Activated B cell treated with CpG ODN at 0.5 μM for 24 hours (primary cell): ENCODE data around the gene TFCP2L1. TPM values are rescaled to one million over a fixed set of nuclear protein-coding genes. Genes with fewer than 3 reads are reported as not detected.

Experiments
- ATAC-seq: fragments of 200-7000 bp; cut with Tn5 transposase; one replicate; pipeline ENCODE4 v1.10.0; 2021; ENCODE audit warnings: low read depth, mild to moderate bottlenecking, moderate library complexity
- CTCF ChIA-PET: fragments of 350-600 bp; sonication (Branson Sonifier 250); formaldehyde crosslinking; loops from one replicate; lab custom pipeline; 2021; ENCODE audit warnings: antibody characterized with exemption; lab: Charles Lee
- POLR2A ChIA-PET: fragments of 350-600 bp; sonication (Branson Sonifier 250); formaldehyde crosslinking; loops from one replicate; lab custom pipeline; 2021; ENCODE audit warnings: antibody characterized with exemption; lab: Charles Lee
- DNase-seq: peaks from one replicate; pipeline ENCODE4 v3.0.0; 2022
- H3K27ac Mint-ChIP-seq: one replicate; pipeline ENCODE4 v1.8.0; 2020; ENCODE audit warnings: mixed read lengths
- H3K27me3 Mint-ChIP-seq: one replicate; pipeline ENCODE4 v1.8.0; 2021; ENCODE audit warnings: mixed read lengths
- H3K36me3 Mint-ChIP-seq: one replicate; pipeline ENCODE4 v1.8.0; 2021; ENCODE audit warnings: low read depth, mixed read lengths
- H3K4me1 Mint-ChIP-seq: one replicate; pipeline ENCODE4 v1.8.0; 2021; ENCODE audit warnings: mixed read lengths
- H3K4me3 Mint-ChIP-seq: one replicate; pipeline ENCODE4 v1.8.0; 2020; ENCODE audit warnings: mild to moderate bottlenecking, mixed read lengths
- H3K9me3 Mint-ChIP-seq: one replicate; pipeline ENCODE4 v1.8.0; 2020; ENCODE audit warnings: mixed read lengths
- intact Hi-C: fragments of 100-400 bp; cut with micrococcal nuclease; formaldehyde crosslinking; loops from one replicate; pipeline ENCODE4 v1.15.1; 2024
- total RNA-seq: library from RNA; stranded (reverse); gene quantifications from 2 replicates; pipeline ENCODE4 v1.2.3, GENCODE V29; 2022
- TF ChIP-seq, protein P1 (sequence below): fragments of 200-600 bp; IDR thresholded peaks from one replicate; pipeline ENCODE4 v1.8.0; 2022; ENCODE audit warnings: antibody characterized with exemption, mild to moderate bottlenecking

Gene TFCP2L1
- total RNA-seq, 1 donor from 2014 or later = 0.13 TPM

DNA sequence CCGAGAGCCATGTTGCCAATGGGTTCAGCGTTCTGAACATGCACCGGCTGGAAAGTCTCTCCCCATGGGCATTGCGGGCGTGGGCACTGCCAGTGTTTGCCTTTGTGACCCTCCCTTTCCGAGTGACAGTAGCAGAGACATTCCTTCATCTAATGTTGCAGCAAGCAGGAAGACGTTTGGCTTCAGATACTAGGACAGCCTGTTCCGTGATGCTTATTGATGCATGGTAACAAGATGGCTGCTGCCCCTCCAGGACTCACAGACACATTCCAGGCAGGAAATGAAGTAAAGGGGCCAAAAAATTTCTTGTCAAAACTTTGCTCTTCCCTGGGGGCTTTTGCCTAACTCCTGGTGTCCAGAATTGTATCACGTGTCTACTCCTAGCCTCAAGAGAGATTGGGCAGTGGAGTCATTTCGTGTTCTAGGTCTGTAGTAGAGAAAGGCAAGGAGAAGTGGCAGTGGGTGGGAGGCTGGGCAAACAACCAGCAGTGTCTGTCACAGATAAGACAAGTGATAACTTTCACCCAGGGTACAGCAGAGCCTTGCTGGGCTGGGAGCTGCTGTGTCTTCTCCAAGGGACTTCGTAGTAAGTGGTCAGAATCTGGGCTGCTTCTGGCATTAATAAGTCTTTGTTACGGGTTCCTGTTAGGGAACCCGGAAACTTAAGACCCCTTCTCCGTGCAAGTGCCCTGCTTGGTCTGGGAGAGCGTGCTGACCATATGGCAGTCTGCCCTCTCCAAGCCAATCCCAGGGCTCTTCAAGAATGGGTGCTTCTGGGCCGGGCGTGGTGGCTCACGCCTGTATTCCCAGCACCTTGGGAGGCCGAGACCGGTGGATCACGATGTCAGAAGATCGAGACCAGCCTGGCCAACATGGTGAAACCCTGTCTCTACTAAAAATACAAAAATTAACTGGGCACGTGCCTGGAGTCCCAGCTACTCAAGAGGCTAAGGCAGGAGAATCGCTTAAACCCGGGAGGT is 93.5 kb downstream of the TFCP2L1 start:
- H3K4me1 Mint-ChIP-seq = no peaks in the 10 kb centered on the region
- no peaks in the 10 kb centered on the region for H3K27me3 Mint-ChIP-seq
- TF ChIP-seq, protein P1, sequence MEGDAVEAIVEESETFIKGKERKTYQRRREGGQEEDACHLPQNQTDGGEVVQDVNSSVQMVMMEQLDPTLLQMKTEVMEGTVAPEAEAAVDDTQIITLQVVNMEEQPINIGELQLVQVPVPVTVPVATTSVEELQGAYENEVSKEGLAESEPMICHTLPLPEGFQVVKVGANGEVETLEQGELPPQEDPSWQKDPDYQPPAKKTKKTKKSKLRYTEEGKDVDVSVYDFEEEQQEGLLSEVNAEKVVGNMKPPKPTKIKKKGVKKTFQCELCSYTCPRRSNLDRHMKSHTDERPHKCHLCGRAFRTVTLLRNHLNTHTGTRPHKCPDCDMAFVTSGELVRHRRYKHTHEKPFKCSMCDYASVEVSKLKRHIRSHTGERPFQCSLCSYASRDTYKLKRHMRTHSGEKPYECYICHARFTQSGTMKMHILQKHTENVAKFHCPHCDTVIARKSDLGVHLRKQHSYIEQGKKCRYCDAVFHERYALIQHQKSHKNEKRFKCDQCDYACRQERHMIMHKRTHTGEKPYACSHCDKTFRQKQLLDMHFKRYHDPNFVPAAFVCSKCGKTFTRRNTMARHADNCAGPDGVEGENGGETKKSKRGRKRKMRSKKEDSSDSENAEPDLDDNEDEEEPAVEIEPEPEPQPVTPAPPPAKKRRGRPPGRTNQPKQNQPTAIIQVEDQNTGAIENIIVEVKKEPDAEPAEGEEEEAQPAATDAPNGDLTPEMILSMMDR = no peak
- H3K36me3 Mint-ChIP-seq = no peaks in the 10 kb centered on the region
- ChIA-PET POLR2A (no interaction called here), CTCF (no interaction called here)
- no peak overlapping the region for H3K27ac Mint-ChIP-seq
- no peaks in the 10 kb centered on the region for H3K9me3 Mint-ChIP-seq
- intact Hi-C loops = no loop called here
- DNase-seq = no peak
- no peak overlapping the region for H3K4me3 Mint-ChIP-seq
- ATAC-seq = no peak

DNA sequence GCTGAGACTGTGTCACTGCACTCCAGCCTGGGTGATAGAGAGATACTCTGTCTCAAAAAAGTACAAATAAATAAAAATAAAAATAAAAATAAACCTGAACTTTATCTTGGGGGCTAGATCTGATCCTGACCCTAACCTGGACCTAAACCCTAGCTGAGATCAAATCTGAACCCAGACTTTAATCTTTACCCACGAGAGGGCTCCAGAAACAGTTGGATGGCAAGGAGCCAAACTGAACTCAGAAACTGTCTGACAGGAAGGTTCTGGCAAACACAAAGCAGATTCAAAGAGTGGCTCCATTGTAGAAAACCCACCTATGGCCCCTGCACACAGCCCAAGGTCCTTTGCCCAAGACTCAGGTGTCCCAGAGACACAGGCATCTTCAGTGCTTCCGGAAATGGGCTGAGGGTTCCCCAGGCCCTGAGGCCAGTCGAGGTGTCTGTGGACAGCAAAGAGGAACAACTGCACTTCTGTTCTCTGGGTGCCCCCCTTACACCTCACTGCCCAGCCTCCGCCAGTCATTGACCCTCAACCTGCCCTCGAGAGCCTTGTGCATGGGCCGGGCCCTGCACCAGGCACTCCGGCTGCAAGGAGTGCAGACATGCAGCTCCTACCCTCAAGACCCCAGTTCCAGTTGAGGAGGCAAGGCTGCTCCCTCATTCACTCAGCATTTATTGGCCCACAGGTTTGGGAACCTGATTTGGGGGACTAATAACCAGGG is 95.2 kb downstream of the TFCP2L1 start:
- ChIA-PET POLR2A (no interaction called here), CTCF (no interaction called here)
- no peaks in the 10 kb centered on the region for H3K36me3 Mint-ChIP-seq
- DNase-seq (no peak), ATAC-seq (no peak)
- TF ChIP-seq, protein P1 = no peak
- H3K4me1 Mint-ChIP-seq = no peaks in the 10 kb centered on the region
- no peaks in the 10 kb centered on the region for H3K27me3 Mint-ChIP-seq
- intact Hi-C loops = no loop called here
- H3K27ac Mint-ChIP-seq = no peak overlapping the region
- no peaks in the 10 kb centered on the region for H3K9me3 Mint-ChIP-seq
- H3K4me3 Mint-ChIP-seq = no peak overlapping the region

DNA sequence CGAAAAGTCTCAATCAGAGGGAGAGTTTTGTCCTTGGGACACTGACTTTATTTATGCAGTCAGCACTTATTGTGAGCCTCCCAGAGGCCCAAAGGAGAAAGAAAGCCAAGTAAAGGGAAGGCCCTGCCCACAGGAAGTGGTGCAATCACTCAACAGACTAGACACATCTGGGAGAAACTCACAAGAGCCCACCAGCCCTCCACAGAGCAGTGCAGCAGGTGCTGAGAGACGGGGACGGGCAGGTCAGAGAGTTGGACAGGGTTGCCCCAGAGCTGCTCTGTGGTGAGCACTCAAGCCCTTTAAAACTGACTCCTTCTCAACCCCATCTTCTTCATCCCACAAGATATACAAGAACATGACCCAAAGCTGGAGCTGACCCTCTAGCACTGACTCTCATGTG is 96.0 kb downstream of the TFCP2L1 start:
- Mint-ChIP-seq H3K27ac (no peak overlapping the region), H3K9me3 (no peaks in the 10 kb centered on the region), H3K27me3 (no peaks in the 10 kb centered on the region), H3K4me1 (no peaks in the 10 kb centered on the region), H3K4me3 (no peak overlapping the region), H3K36me3 (no peaks in the 10 kb centered on the region)
- TF ChIP-seq, protein P1 = no peak
- intact Hi-C loops = no loop called here
- ChIA-PET CTCF (no interaction called here), POLR2A (no interaction called here)
- DNase-seq (no peak), ATAC-seq (no peak)

DNA sequence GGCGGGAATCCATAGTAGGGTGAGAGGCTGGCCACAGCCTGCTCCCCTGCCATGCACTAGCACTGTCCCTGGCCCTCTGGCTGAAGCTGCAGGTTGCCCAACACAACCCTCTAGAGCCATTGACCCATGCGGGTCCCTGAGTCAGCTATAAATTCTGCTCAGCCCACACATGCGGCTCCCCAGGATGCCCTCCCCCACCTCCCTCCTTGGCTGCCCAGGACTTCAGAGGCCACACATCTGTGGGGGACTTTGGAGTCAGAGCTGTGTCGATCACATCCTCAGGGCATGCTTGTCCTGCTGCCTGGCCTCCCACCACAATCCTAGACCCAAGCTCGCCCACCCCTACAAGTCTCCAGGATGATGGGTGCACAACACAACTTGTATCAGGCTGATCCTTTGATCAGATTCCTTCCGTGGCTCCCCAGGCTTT is 97.0 kb downstream of the TFCP2L1 start:
- DNase-seq = no peak
- TF ChIP-seq, protein P1 = no peak
- no peak for ATAC-seq
- H3K9me3 Mint-ChIP-seq = no peaks in the 10 kb centered on the region
- H3K27me3 Mint-ChIP-seq = no peaks in the 10 kb centered on the region
- ChIA-PET CTCF (no interaction called here), POLR2A (no interaction called here)
- intact Hi-C loops = no loop called here
- H3K4me3 Mint-ChIP-seq = no peak overlapping the region
- no peak overlapping the region for H3K27ac Mint-ChIP-seq
- no peaks in the 10 kb centered on the region for H3K4me1 Mint-ChIP-seq
- H3K36me3 Mint-ChIP-seq = no peaks in the 10 kb centered on the region

DNA sequence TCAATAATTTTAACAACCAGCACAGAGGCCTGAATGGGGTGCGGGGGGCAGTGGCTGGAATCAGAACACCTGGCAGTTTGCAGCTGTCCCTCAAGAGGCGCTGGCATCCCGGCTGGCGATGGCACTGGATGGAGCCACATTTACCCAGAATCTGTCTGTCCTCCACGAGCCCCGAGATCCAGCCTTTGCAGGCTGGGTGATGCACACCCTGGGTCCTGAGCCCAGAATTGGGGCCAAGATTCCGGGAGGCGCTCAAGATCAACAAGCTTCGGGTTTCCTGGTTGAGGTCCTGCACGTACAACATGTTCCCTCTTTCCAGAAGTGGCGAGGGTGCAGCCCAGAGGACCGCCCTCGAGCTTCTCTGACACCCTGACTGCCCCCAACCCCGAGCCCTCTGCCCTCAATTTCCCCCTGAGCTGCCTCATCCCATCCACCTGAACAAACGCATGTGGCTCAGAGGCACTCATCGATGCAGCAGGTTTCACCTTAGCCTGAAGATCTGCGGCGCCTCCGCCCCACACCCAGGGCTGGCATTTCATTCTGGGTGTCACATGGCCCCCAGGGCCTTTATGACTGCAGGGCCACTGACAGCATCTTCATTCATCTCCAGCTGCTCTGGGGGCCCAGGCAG is 97.5 kb downstream of the TFCP2L1 start:
- no peak for DNase-seq
- CTCF ChIA-PET = no interaction called here
- TF ChIP-seq, protein P1 = no peak
- H3K27ac Mint-ChIP-seq = no peak overlapping the region
- intact Hi-C loops = no loop called here
- no peaks in the 10 kb centered on the region for H3K9me3 Mint-ChIP-seq
- no peaks in the 10 kb centered on the region for H3K27me3 Mint-ChIP-seq
- POLR2A ChIA-PET = no interaction called here
- no peak overlapping the region for H3K4me3 Mint-ChIP-seq
- no peaks in the 10 kb centered on the region for H3K4me1 Mint-ChIP-seq
- no peak for ATAC-seq
- H3K36me3 Mint-ChIP-seq = no peaks in the 10 kb centered on the region
